Transverse colon (tissue), 4 donors: ENCODE data around the gene THAP4. TPM values are rescaled to one million over a fixed set of nuclear protein-coding genes. Genes with fewer than 3 reads are reported as not detected.

Experiments used
- DNase-seq: peaks from one replicate; pipeline ENCODE4 v3.0.0-alpha.2; 2019
- H3K27ac ChIP-seq, 4 donors: fragments of 200-600 bp; sonication (generic); 2 replicates each; pipeline ENCODE4 v1.5.1; 2016 to 2018; ENCODE audit warnings: inconsistent platforms in 4 of 4
- H3K27me3 ChIP-seq: fragments of 200-600 bp; sonication (generic); 2 replicates; pipeline ENCODE4 v1.5.1; 2017; ENCODE audit warnings: inconsistent platforms
- H3K36me3 ChIP-seq, 4 donors: fragments of 200-600 bp; sonication (generic); 2 replicates each; pipeline ENCODE4 v1.5.1; 2017 to 2019; ENCODE audit warnings: inconsistent platforms in 4 of 4
- H3K4me1 ChIP-seq, 4 donors: fragments of 200-600 bp; sonication (generic); 2 replicates each; pipeline ENCODE4 v1.5.1; 2017 to 2020; ENCODE audit warnings: inconsistent platforms in 4 of 4
- H3K4me3 ChIP-seq, 4 donors: fragments of 200-600 bp; sonication (generic); 1 replicate in 1 of 4; 2 replicates in 3 of 4; pipeline versions ENCODE4 v1.5.1 to v1.6.1; 2017 to 2019; ENCODE audit warnings: inconsistent platforms in 4 of 4
- H3K9me3 ChIP-seq, 2 donors: fragments of 200-600 bp; sonication (generic); 2 replicates each; pipeline ENCODE4 v1.5.1; 2017 to 2019; ENCODE audit warnings: inconsistent platforms in 2 of 2
- CTCF ChIP-seq, 5 experiments: fragments of 200-600 bp in 3 of 5; fragments of 450-650 bp in 2 of 5; sonication (generic) in 3 of 5; IDR thresholded peaks; 1 replicate in 2 of 5; 2 replicates in 3 of 5; pipeline ENCODE4 v1.5.1; 2016 to 2017; ENCODE audit warnings: antibody characterized with exemption in 5 of 5, inconsistent platforms in 3 of 5, mild to moderate bottlenecking in 2 of 5, moderate library complexity in 1 of 5
- EP300 ChIP-seq: sonication (generic); formaldehyde crosslinking; IDR thresholded peaks from one replicate; pipeline ENCODE4 v1.6.1; 2017; ENCODE audit warnings: antibody characterized with exemption, low read depth
- POLR2A ChIP-seq: fragments of 450-650 bp; IDR thresholded peaks from one replicate; pipeline ENCODE4 v1.6.1; 2016; ENCODE audit warnings: antibody characterized with exemption, mild to moderate bottlenecking, moderate library complexity
- POLR2AphosphoS5 ChIP-seq, 3 donors: sonication (generic); formaldehyde crosslinking; IDR thresholded peaks; one replicate each; pipeline ENCODE4 v1.6.1; 2016; ENCODE audit warnings: antibody characterized with exemption in 3 of 3
- WGBS, 2 donors: methylation state at CpG; one replicate each; pipeline ENCODE4 v1.1.5; 2018; ENCODE audit warnings: low coverage in 1 of 2; 5-methylcytosine and 5-hydroxymethylcytosine counted together
- in situ Hi-C, 4 donors: fragments of 200-750 bp; cut with MboI; loops; one replicate each; pipeline versions ENCODE4 v1.15.0 to v1.15.1; 2017; ENCODE audit warnings: low sequenced_read_pairs in 3 of 4, low pct_ligation_motif_present in 1 of 4, low pct_unique_long_range_greater_than_20kb in 1 of 4
- intact Hi-C: fragments of 100-400 bp; cut with DNase I; formaldehyde crosslinking; loops from one replicate; pipeline ENCODE4 v1.15.1; 2023; ENCODE audit warnings: low total_unique reads
- total RNA-seq, 4 donors: library from RNA; depleted of rRNA; stranded (reverse); fragments of >200 nt; gene quantifications; one replicate each; pipeline ENCODE4 v1.1.0, GENCODE V29; 2016

The THAP4 gene
- total RNA-seq, 4 donors from 2014 or later, result 65.1 to 142 (median 82.8) TPM

GRCh38 chr2:241612156-241613016, 24.6 kb downstream of the THAP4 start:
- no peaks in the 10 kb centered on the region for H3K27me3 ChIP-seq
- H3K4me1 ChIP-seq, result peaks cover 7 to 53% (median 26%) of the 10 kb centered on the region in 4 donors
- in situ Hi-C loops (no loop called here), intact Hi-C loops (no loop called here)
- no peaks in the 10 kb centered on the region for H3K36me3 ChIP-seq
- TF ChIP-seq POLR2AphosphoS5 (IDR thresholded peaks at IDR 0.05) (peak in 1 of 3 donors; percentile 20), CTCF (IDR thresholded peaks at IDR 0.05) (no peak)
- WGBS, 2 donors, result 79 to 82% methylated on average over 19 to 20 of the region's 20 CpGs
- H3K9me3 ChIP-seq, result no peaks in the 10 kb centered on the region
- DNase-seq, result no peak
- H3K4me3 ChIP-seq, result no peak overlapping the region
- peak overlapping the region; percentile 30 to 88 (median 70) for H3K27ac ChIP-seq

GRCh38 chr2:241611062-241611461, 25.9 kb downstream of the THAP4 start:
- peak overlapping the region; percentile 80 to 88 (median 84) for H3K27ac ChIP-seq
- H3K9me3 ChIP-seq, result no peaks in the 10 kb centered on the region
- H3K27me3 ChIP-seq, result no peaks in the 10 kb centered on the region
- H3K4me1 ChIP-seq, result peaks cover 7 to 40% (median 22%) of the 10 kb centered on the region in 4 donors
- intact Hi-C loops (no loop called here), in situ Hi-C loops (no loop called here)
- H3K4me3 ChIP-seq, result peak overlapping the region in 1 of 4 donors; percentile 56
- H3K36me3 ChIP-seq, result no peaks in the 10 kb centered on the region
- WGBS, 2 donors, result 60 to 93% methylated on average over 1 to 12 of the region's 13 CpGs
- DNase-seq, result no peak
- no peak for TF ChIP-seq POLR2AphosphoS5 (IDR thresholded peaks at IDR 0.05)
- no peak for TF ChIP-seq POLR2A
- TF ChIP-seq EP300, result no peak
- no peak for TF ChIP-seq CTCF (IDR thresholded peaks at IDR 0.05)

GRCh38 chr2:241609859-241610793, 26.8 kb downstream of the THAP4 start:
- WGBS, 2 donors, result 7 to 33% methylated on average over 1 to 63 of the region's 76 CpGs
- H3K4me1 ChIP-seq, result peaks cover 7 to 39% (median 19%) of the 10 kb centered on the region in 4 donors
- TF ChIP-seq CTCF (IDR thresholded peaks at IDR 0.05), result peak; percentile 25 to 72 (median 55)
- peak; percentile 33 to 52 (median 52) for TF ChIP-seq POLR2AphosphoS5 (IDR thresholded peaks at IDR 0.05)
- peak; percentile 69 for TF ChIP-seq POLR2A
- no peak for TF ChIP-seq EP300
- H3K36me3 ChIP-seq, result peaks cover 0 to 8% (median 4%) of the 10 kb centered on the region in 4 donors
- H3K4me3 ChIP-seq, result peak overlapping the region; percentile 25 to 56 (median 44)
- in situ Hi-C loops (no loop called here), intact Hi-C loops (loop anchor here (5.0 kb wide), 1 partner anchor 103 kb away; the partner anchor contains the start of gene STK25)
- H3K27me3 ChIP-seq, result no peaks in the 10 kb centered on the region
- no peaks in the 10 kb centered on the region for H3K9me3 ChIP-seq
- peak overlapping the region; percentile 80 to 88 (median 84) for H3K27ac ChIP-seq
- DNase-seq, result peak; percentile 94

- 84 to 92% methylated on average over 4 to 10 of the region's 10 CpGs for WGBS, 2 donors
Measured at GRCh38 chr2:241608881-241609280, 28.1 kb downstream of the THAP4 start.

More at GRCh38 chr2:241608881-241609280, 28.1 kb downstream of the THAP4 start:
- no peaks in the 10 kb centered on the region for H3K27me3 ChIP-seq
- H3K4me1 ChIP-seq, result peaks cover 7 to 35% (median 16%) of the 10 kb centered on the region in 4 donors
- H3K27ac ChIP-seq, result no peak overlapping the region
- intact Hi-C loops, result loop anchor here (5.0 kb wide), 1 partner anchor 102 kb away; the partner anchor contains the start of gene STK25
- no peak overlapping the region for H3K4me3 ChIP-seq
- peaks cover 0 to 13% (median 5%) of the 10 kb centered on the region in 4 donors for H3K36me3 ChIP-seq
- no peaks in the 10 kb centered on the region for H3K9me3 ChIP-seq
- DNase-seq, result no peak
- TF ChIP-seq POLR2A (no peak), POLR2AphosphoS5 (IDR thresholded peaks at IDR 0.05) (no peak)
- in situ Hi-C loops, result no loop called here
